Ovary (tissue), 3 donors: ENCODE data around the gene HMGB2.

ENCODE experiments used
- EP300 ChIP-seq: sonication (generic); formaldehyde crosslinking; IDR thresholded peaks from one replicate; pipeline ENCODE4 v1.6.1; 2017; ENCODE audit warnings: antibody characterized with exemption
- POLR2A ChIP-seq: fragments of 450-650 bp; IDR thresholded peaks from one replicate; pipeline ENCODE4 v1.6.1; 2017; ENCODE audit warnings: antibody characterized with exemption, mild to moderate bottlenecking, moderate library complexity
- TF ChIP-seq, protein P1 (sequence below), 3 donors: fragments of 450-650 bp in 2 of 3; fragments of 200-600 bp in 1 of 3; IDR thresholded peaks; one replicate each; pipeline versions ENCODE4 v1.5.1 to v1.8.0; 2016 to 2022; ENCODE audit warnings: antibody characterized with exemption in 3 of 3, mild to moderate bottlenecking in 1 of 3
- donor health status: DM: no; HTN: no; CAD: no.

DNA sequence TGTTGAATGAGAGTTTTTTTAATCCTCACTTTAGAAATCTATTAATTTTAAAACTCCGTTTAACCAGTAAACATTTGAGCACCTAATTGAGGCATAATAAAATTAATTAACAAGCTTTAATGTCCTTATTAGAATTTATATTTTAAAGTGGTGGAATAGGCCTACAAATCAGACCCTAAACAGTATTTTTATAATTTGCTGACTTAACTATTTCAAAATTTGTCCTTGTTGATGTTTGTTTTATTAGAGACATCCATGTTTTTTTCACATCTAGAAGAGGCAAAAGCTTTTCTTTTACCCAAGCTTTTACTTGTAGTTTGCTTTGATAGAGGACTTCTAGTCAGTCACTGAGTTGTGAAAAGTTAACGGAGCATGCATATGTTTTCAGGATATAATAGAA is 40.4 kb upstream of the HMGB2 start:
- TF ChIP-seq POLR2A, result no peak
- TF ChIP-seq, protein P1, sequence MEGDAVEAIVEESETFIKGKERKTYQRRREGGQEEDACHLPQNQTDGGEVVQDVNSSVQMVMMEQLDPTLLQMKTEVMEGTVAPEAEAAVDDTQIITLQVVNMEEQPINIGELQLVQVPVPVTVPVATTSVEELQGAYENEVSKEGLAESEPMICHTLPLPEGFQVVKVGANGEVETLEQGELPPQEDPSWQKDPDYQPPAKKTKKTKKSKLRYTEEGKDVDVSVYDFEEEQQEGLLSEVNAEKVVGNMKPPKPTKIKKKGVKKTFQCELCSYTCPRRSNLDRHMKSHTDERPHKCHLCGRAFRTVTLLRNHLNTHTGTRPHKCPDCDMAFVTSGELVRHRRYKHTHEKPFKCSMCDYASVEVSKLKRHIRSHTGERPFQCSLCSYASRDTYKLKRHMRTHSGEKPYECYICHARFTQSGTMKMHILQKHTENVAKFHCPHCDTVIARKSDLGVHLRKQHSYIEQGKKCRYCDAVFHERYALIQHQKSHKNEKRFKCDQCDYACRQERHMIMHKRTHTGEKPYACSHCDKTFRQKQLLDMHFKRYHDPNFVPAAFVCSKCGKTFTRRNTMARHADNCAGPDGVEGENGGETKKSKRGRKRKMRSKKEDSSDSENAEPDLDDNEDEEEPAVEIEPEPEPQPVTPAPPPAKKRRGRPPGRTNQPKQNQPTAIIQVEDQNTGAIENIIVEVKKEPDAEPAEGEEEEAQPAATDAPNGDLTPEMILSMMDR (IDR thresholded peaks at IDR 0.05), result no peak
- TF ChIP-seq EP300, result no peak
